Measurements from ENCODE around the gene WDR31. TPM values are rescaled to one million over a fixed set of nuclear protein-coding genes. Genes with fewer than 3 reads are reported as not detected.

The WDR31 gene
- total RNA-seq, 1 donor from 2014 or later, result 2.0 TPM

- H3K4me3 ChIP-seq, result no peak overlapping the region
- H3K27me3 ChIP-seq, result no peaks in the 10 kb centered on the region
- no peaks in the 10 kb centered on the region for H3K36me3 ChIP-seq
- intact Hi-C loops (cut with DNase I), result no loop called here
- TF ChIP-seq POLR2AphosphoS5 (IDR thresholded peaks at IDR 0.05; ENCODE audit: insufficient read depth in 1 of 2, low read depth in 1 of 2) (no peak), POLR2A (IDR thresholded peaks at IDR 0.05) (no peak), CTCF (IDR thresholded peaks at IDR 0.05) (no peak)
- H3K4me1 ChIP-seq, result no peaks in the 10 kb centered on the region
- no peak for DNase-seq (ENCODE audit: extremely low spot score in 2 of 2)
- H3K27ac ChIP-seq, result no peak overlapping the region
- H3K9me3 ChIP-seq, result no peaks in the 10 kb centered on the region
Measured at GRCh38 chr9:113364951-113365350, 24.9 kb upstream of the WDR31 start.

DNA sequence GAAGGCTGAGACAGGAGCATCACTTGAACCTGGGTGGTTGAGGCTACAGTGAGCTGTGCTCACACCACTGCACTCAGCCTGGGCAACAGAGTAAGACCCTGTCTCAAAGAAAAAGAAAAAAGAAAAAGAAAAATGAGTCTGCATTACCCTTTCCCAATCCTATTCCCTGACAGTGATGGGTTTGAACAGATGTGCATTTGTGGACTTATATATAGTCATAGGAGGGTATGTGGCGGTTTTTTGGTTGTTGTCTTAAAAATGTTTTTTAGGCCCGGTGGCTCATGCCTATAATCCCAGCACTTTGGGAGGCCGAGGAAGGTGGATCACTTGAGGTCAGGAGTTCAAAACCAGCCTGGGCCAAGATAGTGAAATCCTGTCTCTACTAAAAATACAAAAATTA, 23.3 kb upstream of the WDR31 start:
- Histone ChIP-seq H3K27me3 (no peaks in the 10 kb centered on the region), H3K36me3 (no peaks in the 10 kb centered on the region), H3K27ac (no peak overlapping the region), H3K4me1 (no peaks in the 10 kb centered on the region), H3K9me3 (no peaks in the 10 kb centered on the region), H3K4me3 (no peak overlapping the region)
- intact Hi-C loops (cut with DNase I), result no loop called here
- DNase-seq (ENCODE audit: extremely low spot score in 2 of 2), result no peak
- TF ChIP-seq POLR2AphosphoS5 (IDR thresholded peaks at IDR 0.05; ENCODE audit: insufficient read depth in 1 of 2, low read depth in 1 of 2), result no peak
- TF ChIP-seq CTCF (IDR thresholded peaks at IDR 0.05), result no peak
- no peak for TF ChIP-seq POLR2A (IDR thresholded peaks at IDR 0.05)

GRCh38 chr9:113361304-113362018, 21.4 kb upstream of the WDR31 start:
- TF ChIP-seq POLR2AphosphoS5 (IDR thresholded peaks at IDR 0.05; ENCODE audit: insufficient read depth in 1 of 2, low read depth in 1 of 2) (no peak), CTCF (IDR thresholded peaks at IDR 0.05) (no peak), POLR2A (IDR thresholded peaks at IDR 0.05) (no peak)
- no peaks in the 10 kb centered on the region for H3K27me3 ChIP-seq
- H3K36me3 ChIP-seq, result no peaks in the 10 kb centered on the region
- DNase-seq (ENCODE audit: extremely low spot score in 2 of 2), result no peak
- no peaks in the 10 kb centered on the region for H3K4me1 ChIP-seq
- intact Hi-C loops (cut with DNase I), result no loop called here
- no peak overlapping the region for H3K4me3 ChIP-seq
- no peaks in the 10 kb centered on the region for H3K9me3 ChIP-seq
- H3K27ac ChIP-seq, result no peak overlapping the region

DNA sequence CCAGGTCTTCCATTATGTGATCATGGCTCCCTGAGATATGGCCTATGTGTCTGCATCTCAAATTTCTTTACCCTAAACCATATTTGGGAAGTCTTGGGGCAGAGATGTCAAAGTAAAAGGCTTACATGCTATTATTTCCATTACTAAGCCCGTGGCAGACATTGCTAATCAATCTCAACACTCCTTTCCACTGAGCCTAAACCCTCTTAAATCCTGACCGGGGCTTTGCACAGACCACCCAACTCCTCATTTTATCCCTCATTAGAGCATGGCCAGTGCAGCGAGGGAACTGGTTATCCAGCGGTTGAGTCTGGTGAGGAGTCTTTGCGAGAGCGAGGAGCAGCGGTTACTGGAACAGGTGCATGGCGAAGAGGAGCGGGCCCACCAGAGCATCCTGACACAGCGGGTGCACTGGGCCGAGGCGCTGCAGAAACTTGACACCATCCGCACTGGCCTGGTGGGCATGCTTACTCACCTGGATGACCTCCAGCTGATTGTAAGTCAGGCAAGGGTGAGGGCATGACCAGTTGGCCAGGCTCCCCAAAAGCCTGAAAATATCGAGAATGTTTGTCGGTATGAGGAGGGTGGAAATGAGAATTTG, 20.3 kb upstream of the WDR31 start:
- Histone ChIP-seq H3K36me3 (no peaks in the 10 kb centered on the region), H3K9me3 (no peaks in the 10 kb centered on the region), H3K4me3 (no peak overlapping the region), H3K27me3 (no peaks in the 10 kb centered on the region), H3K4me1 (no peaks in the 10 kb centered on the region), H3K27ac (no peak overlapping the region)
- no peak for DNase-seq (ENCODE audit: extremely low spot score in 2 of 2)
- intact Hi-C loops (cut with DNase I), result no loop called here
- no peak for TF ChIP-seq CTCF (IDR thresholded peaks at IDR 0.05)
- TF ChIP-seq POLR2A (IDR thresholded peaks at IDR 0.05), result no peak
- no peak for TF ChIP-seq POLR2AphosphoS5 (IDR thresholded peaks at IDR 0.05; ENCODE audit: insufficient read depth in 1 of 2, low read depth in 1 of 2)

GRCh38 chr9:113359385-113359784, 19.3 kb upstream of the WDR31 start:
- no peaks in the 10 kb centered on the region for H3K4me1 ChIP-seq
- no peaks in the 10 kb centered on the region for H3K27me3 ChIP-seq
- H3K4me3 ChIP-seq, result no peak overlapping the region
- TF ChIP-seq POLR2A (IDR thresholded peaks at IDR 0.05) (no peak), CTCF (IDR thresholded peaks at IDR 0.05) (no peak), POLR2AphosphoS5 (IDR thresholded peaks at IDR 0.05; ENCODE audit: insufficient read depth in 1 of 2, low read depth in 1 of 2) (no peak)
- no peak overlapping the region for H3K27ac ChIP-seq
- H3K36me3 ChIP-seq, result no peaks in the 10 kb centered on the region
- no peak for DNase-seq (ENCODE audit: extremely low spot score in 2 of 2)
- no peaks in the 10 kb centered on the region for H3K9me3 ChIP-seq
- intact Hi-C loops (cut with DNase I), result no loop called here

Data from vagina (tissue), 2 donors.